Motor neuron (in vitro differentiated cells): Measurements from ENCODE around the gene TAT. TPM values are rescaled to one million over a fixed set of nuclear protein-coding genes. Genes with fewer than 3 reads are reported as not detected.
"Not testable (repeated sequence)": the region's sequence is repeated elsewhere in the genome, so short reads cannot be mapped to it uniquely, and the experiment has no call there.

Experiments
- ATAC-seq, 8 experiments: fragments of 200-7000 bp; cut with Tn5 transposase; replicated peaks in 6 of 8; 2 replicates each; pipeline ENCODE4 v1.8.0; 2021; ENCODE audit warnings: mild to moderate bottlenecking in 8 of 8, moderate library complexity in 8 of 8
- H3K27ac ChIP-seq, 2 donors: fragments of 250-450 bp; sonication (Bioruptor Pico); 2 replicates each; pipeline ENCODE4 v1.9.0; 2021; ENCODE audit warnings: antibody characterized with exemption in 2 of 2, mild to moderate bottlenecking in 2 of 2, moderate library complexity in 1 of 2
- H3K4me1 ChIP-seq, 2 donors: fragments of 250-450 bp; sonication (Bioruptor Pico); replicated peaks in 1 of 2; 2 replicates each; pipeline ENCODE4 v1.6.1; 2021; ENCODE audit warnings: antibody characterized with exemption in 2 of 2, mild to moderate bottlenecking in 2 of 2, moderate library complexity in 1 of 2
- H3K4me3 ChIP-seq, 5 donors: fragments of 250-450 bp; sonication (Bioruptor Pico); 2 replicates each; pipeline ENCODE4 v1.9.0; 2021; ENCODE audit warnings: antibody characterized with exemption in 5 of 5, mild to moderate bottlenecking in 5 of 5, moderate library complexity in 4 of 5
- WGBS, 10 experiments: fragments of 450-650 bp; shearing (Covaris generic); methylation state at CpG; one replicate each; pipeline ENCODE4 v1.0.0; 2022; 5-methylcytosine and 5-hydroxymethylcytosine counted together
- in situ Hi-C, 9 experiments: fragments of 400-800 bp; cut with MboI; loops; one replicate each; pipeline ENCODE4 v1.15.0; 2021; ENCODE audit warnings: low sequenced_read_pairs in 9 of 9, low pct_unique_long_range_greater_than_20kb in 2 of 9; ENCODE audit not compliant: unreplicated experiment in 9 of 9
- total RNA-seq, 8 experiments: library from RNA; unstranded; fragments of 300-600 nt; gene quantifications; 2 replicates each; pipeline versions ENCODE4 v1.2.3 to v1.2.4, GENCODE V29; 2022

TAT gene
- total RNA-seq = 1 to 10 TPM in 1 of 8 experiments, under 1 TPM in 7; 0.05 to 1.2 (median 0.25) TPM

DNA sequence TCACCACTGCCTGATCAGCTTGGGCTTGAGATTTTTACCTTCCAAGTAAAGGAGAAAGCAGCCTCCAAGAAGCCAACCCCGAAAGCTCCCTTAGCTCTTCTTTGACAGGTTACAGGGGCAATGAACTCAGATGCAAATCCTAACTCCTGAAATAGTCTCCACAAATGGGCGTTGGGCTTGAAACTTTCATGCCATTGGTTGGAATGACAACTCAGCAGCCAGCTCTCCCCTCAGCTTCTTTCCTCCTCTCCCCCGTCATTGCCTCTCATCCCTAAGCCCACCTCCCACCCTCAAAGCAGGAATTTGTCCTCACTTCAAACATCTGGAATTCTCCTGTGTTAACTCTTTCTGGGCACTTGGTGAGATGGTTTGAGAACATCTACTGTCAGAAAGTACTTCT lies at the start of gene TAT:
Gene TAT (minus strand): TSS at position 122 of the 400 bp plus-strand sequence. CDS start 677 bp downstream, outside the sequence.
- WGBS, 10 experiments = 0 to 50% (median 18%) methylated on average over 1 to 3 of the region's 3 CpGs; no CpG with 5 or more reads in 4 of the 10 experiments
- no peak for ATAC-seq
- H3K27ac ChIP-seq = no peak within 1 kb of the TSS
- in situ Hi-C loops = no loop called here
- no peaks in the 10 kb centered on the region for H3K4me1 ChIP-seq
- no peak within 1 kb of the TSS for H3K4me3 ChIP-seq

DNA sequence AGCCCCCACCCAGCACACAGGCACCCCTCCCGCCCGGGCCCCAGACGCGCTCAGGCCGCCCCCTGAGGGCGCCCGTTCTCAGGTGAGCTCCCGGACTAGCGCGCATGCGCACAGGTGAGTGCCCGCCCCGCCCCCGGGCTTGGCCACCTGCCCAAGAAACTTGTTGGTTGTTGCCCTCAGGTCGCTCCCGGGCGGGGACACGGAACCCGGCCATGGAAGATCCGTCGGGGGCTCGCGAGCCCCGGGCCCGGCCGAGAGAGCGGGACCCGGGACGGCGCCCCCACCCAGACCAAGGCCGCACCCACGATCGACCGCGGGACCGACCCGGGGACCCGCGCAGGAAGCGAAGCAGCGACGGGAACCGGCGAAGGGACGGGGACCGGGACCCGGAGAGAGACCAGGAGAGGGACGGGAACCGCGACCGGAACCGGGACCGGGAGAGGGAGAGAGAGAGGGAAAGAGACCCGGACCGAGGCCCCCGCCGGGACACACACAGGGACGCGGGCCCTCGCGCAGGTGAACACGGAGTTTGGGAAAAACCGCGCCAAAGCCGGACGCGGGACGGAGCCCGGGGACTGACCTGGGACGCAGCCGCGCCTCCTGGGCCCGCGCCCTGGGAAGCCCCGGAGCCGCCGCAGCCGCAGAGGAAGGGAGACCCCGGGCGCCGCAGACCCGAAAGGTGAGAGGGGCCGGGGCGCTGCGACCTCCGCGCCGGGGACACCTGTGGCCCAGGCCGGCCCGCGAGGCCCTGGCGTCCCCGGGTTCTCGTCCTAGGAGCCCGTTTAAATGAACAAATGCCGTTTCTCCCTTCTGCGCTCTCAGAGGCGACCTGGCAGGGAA lies 49.3 kb upstream of the TAT start, which contains the start of gene MARVELD3:
Gene MARVELD3 (plus strand): TSS at position 167 of the 840 bp plus-strand sequence. CDS start 46 bp downstream, at position 213.
- peak in 7 of 8 experiments; percentile 16 to 46 (median 31) for ATAC-seq
- Histone ChIP-seq H3K27ac (no peak within 1 kb of the TSS), H3K4me1 (no peaks in the 10 kb centered on the region), H3K4me3 (peak within 1 kb of the TSS; percentile 18 to 37 (median 27))
- in situ Hi-C loops = no loop called here
- 0 to 80% (median 1%) methylated on average over 1 to 12 of the region's 98 CpGs; no CpG with 5 or more reads in 4 of the 10 experiments for WGBS, 10 experiments

DNA sequence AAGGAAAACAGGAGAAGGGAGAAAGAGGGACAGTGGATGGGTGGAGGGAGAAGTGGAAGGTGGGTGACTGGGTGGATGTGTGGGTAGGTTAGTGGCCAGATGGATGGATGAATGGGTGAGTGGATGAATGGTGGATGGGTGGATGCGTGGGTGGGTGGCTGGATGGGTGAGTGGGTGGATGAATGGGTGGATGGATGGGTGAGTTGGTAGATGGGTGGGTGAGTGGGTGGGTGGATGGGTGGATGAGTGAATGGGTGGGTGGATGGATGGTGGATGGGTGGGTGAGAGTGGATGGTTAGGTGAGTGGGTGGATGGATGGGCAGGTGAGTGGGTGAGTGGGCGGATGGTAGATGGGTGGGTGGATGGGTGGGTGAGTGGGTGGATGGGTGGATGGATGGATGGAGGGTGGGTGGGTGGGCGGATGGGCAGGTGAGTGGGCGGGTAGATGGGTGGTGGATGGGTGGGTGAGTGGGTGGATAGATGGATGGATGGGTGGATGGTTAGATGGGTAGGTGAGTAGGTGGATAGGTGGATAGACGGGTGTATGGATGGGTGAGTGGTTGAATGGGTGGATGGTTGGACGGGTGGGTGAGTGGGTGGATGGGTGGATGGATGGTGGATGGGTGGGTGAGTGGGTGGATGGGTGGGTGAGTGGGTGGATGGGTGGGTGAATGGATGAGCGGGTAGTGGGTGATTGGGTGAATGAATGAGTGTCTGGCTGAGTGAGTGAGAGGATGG lies 48.4 kb upstream of the TAT start:
- ATAC-seq = no peak
- Histone ChIP-seq H3K4me3 (no peak overlapping the region), H3K4me1 (no peaks in the 10 kb centered on the region), H3K27ac (no peak overlapping the region)
- WGBS, 10 experiments = 100% methylated on average over 1 of the region's 7 CpGs; no CpG with 5 or more reads in 8 of the 10 experiments
- in situ Hi-C loops = no loop called here

DNA sequence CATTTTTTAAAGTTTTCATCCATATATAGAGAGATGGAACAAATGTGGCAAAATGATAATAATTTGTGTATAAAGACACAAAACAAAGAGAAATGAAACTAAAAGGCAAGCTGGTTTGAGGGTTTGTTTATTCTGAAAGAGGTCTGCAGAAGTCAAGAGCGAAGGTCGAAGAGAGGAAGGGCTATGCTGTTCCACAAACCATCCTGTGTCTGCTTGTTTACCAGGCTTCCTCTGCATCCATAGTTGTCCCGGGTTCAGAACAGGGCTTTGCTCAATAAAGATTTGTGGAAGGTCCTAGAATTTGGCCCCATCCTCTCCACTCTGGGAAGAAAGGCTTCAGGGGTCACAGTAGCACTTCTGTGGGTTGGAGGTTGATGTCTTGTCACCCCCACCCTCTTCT lies 46.7 kb upstream of the TAT start:
- H3K4me1 ChIP-seq = no peaks in the 10 kb centered on the region
- in situ Hi-C loops = loop anchor here in 4 of 9 experiments (25.0 kb wide), 2 partner anchors 186 to 211 kb away; partner anchors contain the start of gene TLE7 (in 1 of the 4)
- no peak overlapping the region for H3K27ac ChIP-seq
- ATAC-seq = no peak
- WGBS, 10 experiments = 19 to 100% (median 76%) methylated on average over 1 to 3 of the region's 3 CpGs; no CpG with 5 or more reads in 1 of the 10 experiments
- no peak overlapping the region for H3K4me3 ChIP-seq

DNA sequence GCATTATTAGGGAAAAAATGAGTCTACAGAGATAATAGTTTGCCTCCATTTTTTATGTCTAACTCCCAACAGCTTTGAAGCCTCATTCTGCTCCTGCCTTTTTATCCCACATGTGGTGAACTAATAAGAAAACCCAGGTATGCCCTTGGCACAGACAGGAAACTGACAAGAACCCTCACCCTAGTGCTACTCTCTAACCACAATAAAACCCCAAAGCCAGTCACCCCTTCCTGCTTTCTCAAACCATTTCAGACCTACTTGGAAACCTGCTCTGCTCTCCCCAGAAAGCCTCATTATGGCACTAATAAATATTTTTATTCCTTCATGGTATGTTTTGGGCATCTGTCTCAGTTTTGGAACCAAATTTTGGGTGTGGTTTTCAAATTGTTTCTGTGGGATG lies 45.2 kb upstream of the TAT start:
- H3K27ac ChIP-seq = no peak overlapping the region
- no peak overlapping the region for H3K4me3 ChIP-seq
- in situ Hi-C loops = loop anchor here in 4 of 9 experiments (25.0 kb wide), 2 partner anchors 185 to 210 kb away; partner anchors contain the start of gene TLE7 (in 1 of the 4)
- H3K4me1 ChIP-seq = no peaks in the 10 kb centered on the region
- ATAC-seq = no peak

DNA sequence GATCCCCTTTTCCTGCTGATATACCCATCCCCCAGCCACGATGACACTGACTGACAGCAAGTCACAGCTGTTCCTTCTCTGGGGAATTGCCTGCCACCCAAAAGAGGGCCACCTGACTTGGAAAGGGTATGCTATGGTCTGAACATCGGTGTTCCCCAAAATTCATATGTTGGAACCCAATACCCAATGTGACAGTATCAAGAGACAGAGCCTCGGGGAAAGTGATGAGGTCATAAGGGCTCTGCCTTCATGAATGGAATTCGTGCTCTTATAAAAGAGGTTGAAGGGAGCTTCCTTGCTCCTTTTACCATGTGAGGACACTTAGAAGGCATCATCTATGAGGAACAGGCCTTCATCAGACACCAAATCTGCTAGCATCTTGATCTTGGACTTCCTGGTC lies 41.5 kb upstream of the TAT start:
- Histone ChIP-seq H3K4me1 (no peaks in the 10 kb centered on the region), H3K4me3 (no peak overlapping the region), H3K27ac (no peak overlapping the region)
- WGBS, 10 experiments = 17 to 73% (median 58%) methylated on average over 1 to 4 of the region's 4 CpGs; no CpG with 5 or more reads in 3 of the 10 experiments
- ATAC-seq = no peak
- in situ Hi-C loops = loop anchor here in 4 of 9 experiments (25.0 kb wide), 2 partner anchors 181 to 206 kb away; partner anchors contain the start of gene TLE7 (in 1 of the 4)

DNA sequence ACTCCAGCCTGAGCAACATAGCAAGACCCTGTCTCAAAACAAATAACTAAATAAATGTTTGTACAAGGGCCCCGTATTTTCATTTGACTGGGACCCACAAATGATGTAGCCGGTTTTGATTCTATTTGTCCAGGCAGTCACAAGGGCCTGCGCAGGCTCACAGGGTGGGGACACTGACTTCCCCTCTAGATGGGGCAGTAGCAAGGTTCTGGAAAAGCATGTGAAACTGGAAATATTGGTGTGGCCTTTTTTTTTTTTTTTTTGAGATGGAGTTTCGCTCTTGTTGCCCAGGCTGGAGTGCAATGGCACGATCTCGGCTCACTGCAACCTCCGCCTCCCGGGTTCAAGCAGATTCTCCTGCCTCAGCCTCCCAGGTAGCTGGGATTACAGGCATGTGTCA lies 38.1 kb upstream of the TAT start:
- 10 to 100% (median 67%) methylated on average over 1 to 3 of the region's 8 CpGs; no CpG with 5 or more reads in 5 of the 10 experiments for WGBS, 10 experiments
- H3K27ac ChIP-seq, H3K4me3 ChIP-seq, H3K4me1 ChIP-seq, ATAC-seq: not testable (repeated sequence)
- in situ Hi-C loops = loop anchor here in 4 of 9 experiments (25.0 kb wide), 2 partner anchors 178 to 203 kb away; partner anchors contain the start of gene TLE7 (in 1 of the 4)

DNA sequence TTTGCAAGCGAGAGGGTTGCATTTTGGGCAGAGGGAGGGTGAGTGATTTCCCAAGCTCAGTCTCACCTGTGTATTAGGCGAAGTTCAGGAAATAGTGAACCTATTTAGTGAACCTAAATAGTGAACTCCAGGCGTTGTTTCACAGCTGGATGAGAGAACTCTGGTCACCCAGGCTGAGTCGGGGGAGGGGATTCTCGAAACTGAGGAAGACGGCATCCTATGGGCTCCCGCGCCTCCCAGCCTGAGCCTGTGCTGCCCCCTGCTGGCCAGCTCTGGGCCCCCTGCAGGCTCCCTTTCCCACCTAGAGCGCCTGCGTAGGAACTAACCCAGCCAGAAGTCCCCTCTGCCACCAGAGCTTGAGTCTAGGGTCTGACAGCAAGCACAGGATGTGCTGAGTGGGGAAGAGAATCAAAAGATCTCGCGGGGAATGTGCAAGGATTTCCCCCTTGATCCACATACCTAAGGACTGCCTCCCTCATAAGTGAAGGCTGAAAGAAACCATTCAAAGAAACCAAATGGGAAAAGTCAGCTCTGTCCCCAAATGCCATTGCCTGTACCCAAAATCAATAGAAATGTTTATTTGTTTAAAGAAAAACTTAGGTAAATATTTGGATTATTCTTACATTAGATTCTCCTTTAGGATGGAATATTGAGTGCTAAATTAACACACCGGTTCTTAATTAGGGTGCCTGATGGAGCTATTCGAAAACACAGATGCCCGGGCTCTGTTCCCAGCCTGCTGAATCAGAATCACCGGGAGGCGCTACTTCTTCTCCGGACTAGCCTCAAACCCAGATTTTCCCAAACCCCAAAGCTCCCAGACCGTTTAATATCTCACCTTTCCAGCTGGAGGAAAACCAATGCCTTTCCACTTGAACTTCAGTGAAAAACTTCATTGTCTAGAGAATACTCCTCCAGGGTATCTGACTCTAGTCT lies 34.3 kb upstream of the TAT start:
- H3K4me3 ChIP-seq = no peak overlapping the region
- H3K27ac ChIP-seq = no peak overlapping the region
- peak; percentile 94 to 100 (median 98) for ATAC-seq
- in situ Hi-C loops = loop anchor here in 4 of 9 experiments (25.0 kb wide), 2 partner anchors 174 to 199 kb away; partner anchors contain the start of gene TLE7 (in 1 of the 4)
- WGBS, 10 experiments = 0 to 49% (median 33%) methylated on average over 3 to 16 of the region's 19 CpGs; no CpG with 5 or more reads in 1 of the 10 experiments
- H3K4me1 ChIP-seq = no peaks in the 10 kb centered on the region

DNA sequence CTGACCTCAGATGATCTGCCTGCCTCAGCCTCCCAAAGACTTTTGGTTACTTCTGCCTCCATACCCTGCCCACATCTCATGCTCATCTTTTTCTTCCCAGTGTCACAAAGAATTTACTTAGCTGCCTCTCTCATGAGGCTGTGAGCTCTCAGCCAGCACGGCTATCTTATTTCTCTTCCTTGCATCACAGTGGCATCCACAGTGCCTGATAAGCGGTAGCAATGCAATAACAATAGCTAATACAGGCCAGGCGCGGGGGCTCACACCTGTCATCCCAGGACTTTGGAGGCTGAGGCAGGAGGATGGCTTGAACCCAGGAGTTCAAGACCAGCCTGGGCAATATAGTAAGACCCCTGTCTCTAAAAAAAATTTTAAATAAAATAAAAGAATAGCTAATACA lies 33.6 kb upstream of the TAT start:
- 20 to 93% (median 79%) methylated on average over 1 to 4 of the region's 4 CpGs; no CpG with 5 or more reads in 3 of the 10 experiments for WGBS, 10 experiments
- in situ Hi-C loops = loop anchor here in 4 of 9 experiments (25.0 kb wide), 2 partner anchors 173 to 198 kb away; partner anchors contain the start of gene TLE7 (in 1 of the 4)
- Histone ChIP-seq H3K27ac (no peak overlapping the region), H3K4me3 (no peak overlapping the region), H3K4me1 (no peaks in the 10 kb centered on the region)
- no peak for ATAC-seq

DNA sequence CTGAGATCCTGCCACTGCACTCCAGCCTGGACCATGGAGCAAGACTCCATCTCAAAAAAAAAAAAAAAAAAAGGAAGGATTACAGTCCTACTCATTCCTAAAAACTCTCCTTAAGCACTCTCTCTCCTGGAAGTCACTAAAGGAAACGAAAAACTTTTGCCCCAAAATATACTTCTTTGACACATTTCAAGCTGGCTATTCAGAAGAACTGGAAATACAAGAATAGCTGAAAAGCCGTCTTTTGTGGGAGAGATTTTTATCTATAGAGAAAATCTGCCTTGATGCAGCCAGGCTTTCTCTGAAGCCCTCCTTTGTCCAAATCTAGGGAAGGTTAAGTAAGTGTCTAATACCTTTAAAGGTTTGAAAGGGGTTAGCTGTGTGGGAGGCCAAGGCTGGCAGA lies 32.2 kb upstream of the TAT start:
- Histone ChIP-seq H3K4me3 (no peak overlapping the region), H3K4me1 (no peaks in the 10 kb centered on the region), H3K27ac (no peak overlapping the region)
- no peak for ATAC-seq
- in situ Hi-C loops = loop anchor here in 4 of 9 experiments (25.0 kb wide), 2 partner anchors 172 to 197 kb away; partner anchors contain the start of gene TLE7 (in 1 of the 4)
- 0 to 83% (median 50%) methylated on average over 1 to 2 of the region's 2 CpGs; no CpG with 5 or more reads in 3 of the 10 experiments for WGBS, 10 experiments

DNA sequence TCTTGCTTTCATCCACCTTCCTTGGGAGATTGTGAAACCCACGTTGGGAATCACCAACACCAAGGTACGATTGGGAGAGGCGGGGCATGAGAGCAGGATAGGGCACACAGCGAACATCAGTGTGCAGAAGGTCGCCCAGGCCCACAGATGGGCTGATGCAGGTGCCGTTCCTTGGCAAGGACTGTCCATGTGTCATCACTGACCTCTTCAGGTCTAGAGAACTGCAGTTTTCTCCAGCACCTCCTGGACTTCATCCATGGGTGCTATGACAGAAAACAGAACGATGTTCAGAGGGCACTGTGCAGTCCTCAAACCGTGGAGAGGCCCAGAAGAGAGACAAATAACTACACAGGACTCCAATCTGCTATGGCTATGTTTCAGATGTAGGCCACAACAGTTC lies 23.9 kb upstream of the TAT start:
- WGBS, 10 experiments = 0 to 80% (median 59%) methylated on average over 1 to 7 of the region's 8 CpGs; no CpG with 5 or more reads in 3 of the 10 experiments
- in situ Hi-C loops = loop anchor here in 4 of 9 experiments (25.0 kb wide), 2 partner anchors 164 to 189 kb away; partner anchors contain the start of gene TLE7 (in 1 of the 4)
- no peak for ATAC-seq
- Histone ChIP-seq H3K4me3 (no peak overlapping the region), H3K27ac (no peak overlapping the region), H3K4me1 (no peaks in the 10 kb centered on the region)

DNA sequence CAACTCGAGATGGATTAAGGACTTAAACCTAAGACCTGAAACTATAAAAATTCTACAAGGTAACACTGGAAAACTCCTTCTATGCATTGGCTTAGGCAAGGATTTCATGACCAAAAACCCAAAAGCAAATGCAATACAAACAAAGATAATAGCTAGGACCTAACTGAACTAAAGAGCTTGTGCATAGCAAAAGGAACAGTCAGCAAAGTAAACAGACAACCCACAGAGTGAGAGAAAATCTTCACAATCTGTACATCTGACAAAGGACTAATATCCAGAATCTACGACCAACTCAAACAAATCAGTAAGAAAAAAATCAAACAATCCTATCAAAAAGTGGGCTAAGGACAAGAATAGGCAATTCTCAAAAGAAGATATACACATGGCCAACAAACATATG lies 21.5 kb upstream of the TAT start:
- in situ Hi-C loops, H3K27ac ChIP-seq, H3K4me3 ChIP-seq, H3K4me1 ChIP-seq, ATAC-seq: not testable (repeated sequence)
- 44 to 90% (median 67%) methylated on average over 1 to 2 of the region's 2 CpGs; no CpG with 5 or more reads in 3 of the 10 experiments for WGBS, 10 experiments
